Muscle of leg (tissue), 11 donors: Measurements from ENCODE around the gene CDC23. TPM values are rescaled to one million over a fixed set of nuclear protein-coding genes. Genes with fewer than 3 reads are reported as not detected.
A peak's percentile ranks its signal among the peaks of the same experiment; 100 is the strongest.
"Not testable (repeated sequence)": the region's sequence is repeated elsewhere in the genome, so short reads cannot be mapped to it uniquely, and the experiment has no call there.

ENCODE experiments used
- DNase-seq: peaks from one replicate; pipeline ENCODE4 v3.0.0; 2013
- H3K27ac ChIP-seq: one replicate; pipeline ENCODE4 v1.5.1; 2013; ENCODE audit warnings: mild to moderate bottlenecking, low read length, control low read depth
- H3K27me3 ChIP-seq: one replicate; pipeline ENCODE4 v1.6.1; 2013; ENCODE audit warnings: low read length; ENCODE audit not compliant: control insufficient read depth, insufficient read depth
- H3K36me3 ChIP-seq: one replicate; pipeline ENCODE4 v1.6.1; 2013; ENCODE audit warnings: low read length; ENCODE audit not compliant: control insufficient read depth, insufficient read depth
- H3K4me1 ChIP-seq: one replicate; pipeline ENCODE4 v1.6.1; 2013; ENCODE audit warnings: low read length; ENCODE audit not compliant: control insufficient read depth, insufficient read depth
- H3K4me3 ChIP-seq: one replicate; pipeline ENCODE4 v1.5.1; 2013; ENCODE audit warnings: low read length, control low read depth
- H3K9me3 ChIP-seq: replicated peaks from 2 replicates; pipeline ENCODE4 v1.6.1; 2013; ENCODE audit warnings: low read depth, low read length; ENCODE audit not compliant: control insufficient read depth
- WGBS: methylation state at CpG from one replicate; pipeline ENCODE4 v1.1.5; 2013; ENCODE audit warnings: missing lambda C conversion rate; ENCODE audit not compliant: insufficient coverage; 5-methylcytosine and 5-hydroxymethylcytosine counted together
- polyA plus RNA-seq, 8 donors: library from polyadenylated mRNA; unstranded; fragments of 120-200 nt; gene quantifications; one replicate each; pipeline versions ENCODE4 v1.2.1 to v1.2.3, GENCODE V29; 2013; ENCODE audit warnings: inconsistent platforms in 1 of 8, low replicate concordance in 1 of 8; ENCODE audit not compliant: insufficient read length in 8 of 8, insufficient read depth in 1 of 8
- total RNA-seq: library from RNA; stranded (reverse); fragments of 120-200 nt; gene quantifications from one replicate; pipeline ENCODE4 v1.2.4, GENCODE V29; 2013

The CDC23 gene
- total and polyA plus RNA-seq, 9 donors, result 31.1 to 37.6 (median 34.4) TPM

GRCh38 chr5:138155977-138156376 lies 57.1 kb downstream of the CDC23 start:
- 100% methylated on average over 4 of the region's 9 CpGs for WGBS
- H3K4me1 ChIP-seq, H3K9me3 ChIP-seq, H3K27me3 ChIP-seq, H3K27ac ChIP-seq, DNase-seq, H3K4me3 ChIP-seq: not testable (repeated sequence)
- H3K36me3 ChIP-seq, result peaks cover 37% of the 10 kb centered on the region

DNA sequence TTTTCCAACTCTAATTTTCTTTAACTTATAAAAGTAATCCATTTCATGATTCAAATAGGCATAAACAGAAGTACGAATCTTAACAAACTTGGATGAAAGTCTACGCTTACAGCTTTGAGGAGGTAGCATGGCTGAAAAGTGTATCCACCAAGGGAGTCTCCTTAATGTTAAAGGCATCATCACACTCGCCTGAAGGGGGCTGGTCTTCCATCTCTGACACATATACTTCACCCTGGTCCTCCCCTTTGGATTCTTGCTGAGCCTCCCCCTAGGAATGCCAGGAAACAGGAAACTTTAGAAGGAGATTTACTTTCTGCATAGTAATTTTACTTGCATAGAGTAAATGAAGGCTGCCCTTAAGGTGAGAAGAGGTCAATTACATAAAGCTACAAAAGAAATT lies 63.6 kb downstream of the CDC23 start:
- no CpG with 5 or more reads among the region's 3 CpGs for WGBS
- H3K4me3 ChIP-seq, result no peak overlapping the region
- no peak for DNase-seq
- H3K36me3 ChIP-seq, result no peaks in the 10 kb centered on the region
- no peaks in the 10 kb centered on the region for H3K27me3 ChIP-seq
- H3K9me3 ChIP-seq, result no peaks in the 10 kb centered on the region
- no peak overlapping the region for H3K27ac ChIP-seq
- no peaks in the 10 kb centered on the region for H3K4me1 ChIP-seq

DNA sequence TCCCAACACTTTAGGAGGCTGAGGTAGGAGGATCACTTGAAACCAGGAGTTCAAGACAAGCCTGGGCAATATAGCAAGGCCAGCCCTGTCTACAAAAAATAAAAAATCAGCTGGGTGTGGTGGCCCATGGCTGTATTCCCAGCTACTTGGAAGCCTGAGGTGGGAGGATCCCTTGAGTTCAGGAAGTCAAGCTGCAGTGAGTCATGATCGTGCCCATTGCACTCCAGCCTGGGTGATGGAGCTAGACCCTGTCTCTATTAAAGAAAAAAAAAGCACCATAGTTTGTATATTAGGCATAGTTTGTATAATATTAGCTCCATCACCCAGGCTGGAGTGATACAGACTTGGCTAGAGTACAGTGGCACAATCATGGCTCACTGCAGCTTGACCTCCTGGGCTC lies 64.3 kb downstream of the CDC23 start:
- Histone ChIP-seq H3K27ac (no peak overlapping the region), H3K27me3 (no peaks in the 10 kb centered on the region), H3K9me3 (no peaks in the 10 kb centered on the region), H3K4me3 (no peak overlapping the region), H3K36me3 (no peaks in the 10 kb centered on the region), H3K4me1 (no peaks in the 10 kb centered on the region)
- peak; percentile 22 for DNase-seq
- no CpG with 5 or more reads among the region's 1 CpG for WGBS

- not testable (repeated sequence) for H3K27me3 ChIP-seq, H3K9me3 ChIP-seq, H3K4me1 ChIP-seq, H3K36me3 ChIP-seq, DNase-seq, H3K27ac ChIP-seq, H3K4me3 ChIP-seq
- 92% methylated on average over 2 of the region's 6 CpGs for WGBS
Measured at GRCh38 chr5:138143578-138143977, 69.5 kb downstream of the CDC23 start.

GRCh38 chr5:138141734-138142133 lies 71.4 kb downstream of the CDC23 start:
- DNase-seq, result no peak
- no CpG with 5 or more reads among the region's 1 CpG for WGBS
- Histone ChIP-seq H3K9me3 (no peaks in the 10 kb centered on the region), H3K27me3 (no peaks in the 10 kb centered on the region), H3K4me1 (peaks cover 3% of the 10 kb centered on the region), H3K4me3 (no peak overlapping the region), H3K27ac (no peak overlapping the region), H3K36me3 (no peaks in the 10 kb centered on the region)

- no peak for DNase-seq
- Histone ChIP-seq H3K4me1 (peaks cover 3% of the 10 kb centered on the region), H3K27me3 (no peaks in the 10 kb centered on the region), H3K9me3 (no peaks in the 10 kb centered on the region), H3K4me3 (no peak overlapping the region), H3K27ac (no peak overlapping the region), H3K36me3 (no peaks in the 10 kb centered on the region)
- 33% methylated on average over 1 of the region's 4 CpGs for WGBS
Measured at GRCh38 chr5:138140268-138140667, 72.9 kb downstream of the CDC23 start.

GRCh38 chr5:138139781-138140090 lies 73.4 kb downstream of the CDC23 start:
- Histone ChIP-seq H3K4me3 (no peak overlapping the region), H3K27ac (no peak overlapping the region), H3K27me3 (no peaks in the 10 kb centered on the region), H3K4me1 (peaks cover 3% of the 10 kb centered on the region), H3K36me3 (no peaks in the 10 kb centered on the region), H3K9me3 (no peaks in the 10 kb centered on the region)
- WGBS, result no CpG with 5 or more reads among the region's 3 CpGs
- no peak for DNase-seq

DNA sequence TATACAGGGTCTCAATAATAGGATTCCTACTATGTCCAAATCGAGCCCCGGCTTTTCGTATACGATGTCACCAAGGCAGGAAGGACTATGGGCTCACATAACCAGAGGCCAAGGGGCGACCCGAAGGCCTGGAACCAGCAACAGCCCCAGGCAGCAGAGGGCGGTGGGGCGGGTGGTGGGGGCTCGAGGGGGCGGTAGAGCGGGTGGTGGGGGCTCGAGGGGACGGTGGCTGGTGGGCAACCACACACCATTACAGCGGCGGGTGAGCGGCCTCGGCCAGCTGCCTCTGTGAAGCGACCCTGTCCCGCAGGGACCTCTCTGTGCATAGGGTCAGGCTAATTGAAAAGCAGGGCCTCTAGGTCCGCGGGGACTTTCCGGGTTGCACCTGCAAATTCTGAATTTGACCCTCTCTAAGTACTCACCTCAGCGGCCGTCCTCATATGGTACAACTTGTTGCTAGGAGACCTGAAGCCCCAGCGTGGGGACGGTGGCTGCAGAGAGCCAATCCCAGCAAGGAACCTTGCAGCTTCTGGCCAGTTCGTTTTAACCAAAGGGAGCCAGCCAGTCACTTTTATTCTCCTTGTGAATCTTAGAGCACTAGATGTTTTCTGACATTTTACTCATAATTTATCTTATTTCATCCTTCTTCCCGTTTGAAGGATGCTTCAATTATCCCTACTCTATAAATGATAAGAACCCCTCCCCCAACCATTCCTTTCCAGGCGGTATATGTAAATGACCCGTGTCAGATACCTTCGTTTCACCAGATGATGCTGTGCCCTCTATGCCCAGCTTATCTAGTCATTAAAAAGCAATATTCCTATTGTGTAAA lies 74.0 kb downstream of the CDC23 start, which contains the start of gene NME5:
Gene NME5 (minus strand): TSS at position 480 of the 832 bp plus-strand sequence. CDS start 648 bp downstream, outside the sequence.
- H3K4me3 ChIP-seq, result peak within 1 kb of the TSS; percentile 54
- H3K9me3 ChIP-seq, result no peaks in the 10 kb centered on the region
- H3K4me1 ChIP-seq, result peaks cover 3% of the 10 kb centered on the region
- no peaks in the 10 kb centered on the region for H3K36me3 ChIP-seq
- 2% methylated on average over 15 of the region's 31 CpGs for WGBS
- peak; percentile 74 for DNase-seq
- H3K27ac ChIP-seq, result no peak within 1 kb of the TSS
- no peaks in the 10 kb centered on the region for H3K27me3 ChIP-seq

Other genes with a start within 250 kb of the CDC23 start
- 18.5 TPM for gene FAM13B, start 180.2 kb downstream of the CDC23 start, total RNA-seq
- 10 to 100 TPM; 16.4 to 25.8 (median 20.0) TPM for gene FAM13B, start 180.2 kb downstream of the CDC23 start, polyA plus RNA-seq
- not detected for gene WNT8A, start 129.3 kb downstream of the CDC23 start, total RNA-seq
- under 1 TPM in 2 of 8 donors, not detected in 6; 0.08 to 0.36 TPM for gene WNT8A, start 129.3 kb downstream of the CDC23 start, polyA plus RNA-seq
- gene NME5, start 73.9 kb downstream of the CDC23 start, total RNA-seq, result 0.44 TPM
- 1 to 10 TPM in 2 of 8 donors, under 1 TPM in 6; 0.53 to 1.2 (median 0.65) TPM for gene NME5, start 73.9 kb downstream of the CDC23 start, polyA plus RNA-seq
- 37.1 TPM for gene BRD8, start 34.7 kb downstream of the CDC23 start, total RNA-seq
- 10 to 100 TPM; 39.3 to 61.4 (median 47.2) TPM for gene BRD8, start 34.7 kb downstream of the CDC23 start, polyA plus RNA-seq
- 17.8 TPM for gene KIF20A, start 34.2 kb downstream of the CDC23 start, total RNA-seq
- gene KIF20A, start 34.2 kb downstream of the CDC23 start, polyA plus RNA-seq, result 10 to 100 TPM; 15.4 to 36.6 (median 23.9) TPM
- gene GFRA3, start 61.3 kb upstream of the CDC23 start, total RNA-seq, result 1.9 TPM
- 10 to 100 TPM in 1 of 8 donors, 1 to 10 TPM in 7; 2.4 to 18.2 (median 7.3) TPM for gene GFRA3, start 61.3 kb upstream of the CDC23 start, polyA plus RNA-seq
- 4.0 TPM for gene CDC25C, start 118.5 kb upstream of the CDC23 start, total RNA-seq
- gene CDC25C, start 118.5 kb upstream of the CDC23 start, polyA plus RNA-seq, result 1 to 10 TPM; 3.0 to 5.3 (median 3.9) TPM
- gene FAM53C, start 124.9 kb upstream of the CDC23 start, total RNA-seq, result 25.8 TPM
- gene FAM53C, start 124.9 kb upstream of the CDC23 start, polyA plus RNA-seq, result 10 to 100 TPM; 31.5 to 38.8 (median 35.6) TPM
- gene KDM3B, start 139.4 kb upstream of the CDC23 start, total RNA-seq, result 54.4 TPM
- gene KDM3B, start 139.4 kb upstream of the CDC23 start, polyA plus RNA-seq, result 10 to 100 TPM; 44.0 to 65.9 (median 55.7) TPM
- gene REEP2, start 225.7 kb upstream of the CDC23 start, total RNA-seq, result 8.1 TPM
- gene REEP2, start 225.7 kb upstream of the CDC23 start, polyA plus RNA-seq, result 10 to 100 TPM in 7 of 8 donors, 1 to 10 TPM in 1; 9.0 to 23.2 (median 15.3) TPM